ELF-1 (cell line): Measurements from ENCODE around the gene GZMM.

Experiments used
- DNase-seq: peaks from one replicate; pipeline ENCODE4 v3.0.0-alpha.2; 2016; ENCODE audit warnings: low read depth, low spot score

Gene GZMM

GRCh38 chr19:535017-535835, 8.6 kb upstream of the GZMM start:
- no peak for DNase-seq

- no peak for DNase-seq
Observed at GRCh38 chr19:536031-536880, 7.6 kb upstream of the GZMM start.

GRCh38 chr19:536881-537404, 6.9 kb upstream of the GZMM start:
- DNase-seq = no peak

GRCh38 chr19:538641-539428, 5.0 kb upstream of the GZMM start:
- no peak for DNase-seq

GRCh38 chr19:539429-540030, 4.3 kb upstream of the GZMM start:
- DNase-seq = no peak

- DNase-seq = no peak
Observed at GRCh38 chr19:540867-541637, 2.8 kb upstream of the GZMM start.

- DNase-seq = no peak
Observed at GRCh38 chr19:541699-542098, 2.2 kb upstream of the GZMM start.

GRCh38 chr19:542173-542866, 1.5 kb upstream of the GZMM start:
- DNase-seq = no peak

- DNase-seq = no peak
Observed at GRCh38 chr19:547117-547516, 3.3 kb downstream of the GZMM start.

GRCh38 chr19:547836-548720, 4.2 kb downstream of the GZMM start:
- DNase-seq = no peak

GRCh38 chr19:548886-549830, 5.3 kb downstream of the GZMM start:
- DNase-seq = no peak

- no peak for DNase-seq
Observed at GRCh38 chr19:554817-555216, 11.0 kb downstream of the GZMM start.

GRCh38 chr19:555474-555808, 11.6 kb downstream of the GZMM start:
- no peak for DNase-seq

GRCh38 chr19:556611-557382, 12.9 kb downstream of the GZMM start:
- DNase-seq = no peak

GRCh38 chr19:558770-559439, 15.1 kb downstream of the GZMM start:
- peak; percentile 92 for DNase-seq

GRCh38 chr19:560121-560520, 16.3 kb downstream of the GZMM start:
- no peak for DNase-seq

- DNase-seq = peak; percentile 96
Observed at GRCh38 chr19:566403-566802, 22.6 kb downstream of the GZMM start.
